Neural crest cell (in vitro differentiated cells): ENCODE measurements around the gene DMWD. TPM values are rescaled to one million over a fixed set of nuclear protein-coding genes. Genes with fewer than 3 reads are reported as not detected.

Experiments
- DNase-seq: peaks from one replicate; pipeline ENCODE4 v3.0.0; 2021; ENCODE audit warnings: low read depth, mixed read lengths, low spot score
- H3K27ac Mint-ChIP-seq: one replicate; pipeline ENCODE4 v1.8.0; 2021; ENCODE audit warnings: mild to moderate bottlenecking, mixed read lengths; ENCODE audit not compliant: unreplicated experiment
- H3K27me3 Mint-ChIP-seq: 2 replicates; pipeline ENCODE4 v1.8.0; 2021; ENCODE audit warnings: low read depth, mild to moderate bottlenecking, mixed read lengths
- H3K36me3 Mint-ChIP-seq: 2 replicates; pipeline ENCODE4 v1.8.0; 2021; ENCODE audit warnings: low read depth, mild to moderate bottlenecking, mixed read lengths
- H3K4me1 Mint-ChIP-seq: 2 replicates; pipeline ENCODE4 v1.8.0; 2021; ENCODE audit warnings: mixed read lengths
- H3K4me3 Mint-ChIP-seq: one replicate; pipeline ENCODE4 v1.8.0; 2021; ENCODE audit warnings: mild to moderate bottlenecking, mixed read lengths
- H3K9me3 Mint-ChIP-seq: 2 replicates; pipeline ENCODE4 v1.8.0; 2021; ENCODE audit warnings: mixed read lengths
- total RNA-seq: library from RNA; stranded (reverse); gene quantifications from 2 replicates; pipeline ENCODE4 v1.2.1, GENCODE V29; 2021
- TF ChIP-seq, protein P1 (sequence below): fragments of 200-600 bp; sonication (generic); conservative IDR thresholded peaks from 2 replicates; pipeline ENCODE4 v1.5.0; 2021; ENCODE audit warnings: antibody characterized with exemption, mild to moderate bottlenecking

The DMWD gene
- total RNA-seq, 1 donor from 2014 or later: 110 TPM

DNA sequence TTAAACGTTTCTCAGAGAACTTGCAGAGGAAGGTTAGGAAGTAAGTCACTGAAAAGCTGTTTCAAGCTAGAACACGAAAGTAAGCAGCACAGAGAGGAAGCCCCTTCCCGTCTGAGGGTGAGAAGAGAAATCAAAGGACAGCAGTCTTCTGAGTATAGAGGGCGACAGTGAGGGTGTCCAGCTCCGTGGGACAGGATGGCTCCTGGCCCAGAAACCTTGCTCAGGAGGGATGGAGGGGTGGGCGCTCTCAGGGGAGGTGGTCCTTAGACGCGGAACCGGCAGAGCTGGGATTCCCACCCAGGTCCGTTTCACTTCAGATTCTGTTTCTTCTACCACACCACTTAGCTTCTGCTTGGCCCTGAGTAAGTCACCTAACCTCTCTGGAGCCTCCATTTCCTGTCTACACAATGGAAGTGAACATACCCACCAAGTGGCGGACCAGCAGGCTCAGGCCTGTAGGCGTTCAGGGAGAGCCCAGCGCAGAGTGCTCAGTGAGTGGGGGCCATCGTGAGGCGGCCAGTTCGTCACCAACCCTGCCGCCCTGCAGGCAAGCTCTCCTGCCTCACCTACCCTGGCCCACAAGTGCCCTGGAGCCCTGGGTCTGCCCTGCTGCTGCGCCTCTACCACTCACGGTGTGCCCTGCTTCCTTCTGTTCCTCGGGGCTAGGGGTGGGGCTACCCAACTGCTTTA is 27.9 kb upstream of the DMWD start:
- Mint-ChIP-seq H3K27me3 (peaks cover 3% of the 10 kb centered on the region), H3K4me1 (peaks cover 11% of the 10 kb centered on the region), H3K4me3 (peak overlapping the region; percentile 49), H3K27ac (no peak overlapping the region), H3K36me3 (peaks cover 10% of the 10 kb centered on the region), H3K9me3 (no peaks in the 10 kb centered on the region)
- no peak for DNase-seq
- TF ChIP-seq, protein P1, sequence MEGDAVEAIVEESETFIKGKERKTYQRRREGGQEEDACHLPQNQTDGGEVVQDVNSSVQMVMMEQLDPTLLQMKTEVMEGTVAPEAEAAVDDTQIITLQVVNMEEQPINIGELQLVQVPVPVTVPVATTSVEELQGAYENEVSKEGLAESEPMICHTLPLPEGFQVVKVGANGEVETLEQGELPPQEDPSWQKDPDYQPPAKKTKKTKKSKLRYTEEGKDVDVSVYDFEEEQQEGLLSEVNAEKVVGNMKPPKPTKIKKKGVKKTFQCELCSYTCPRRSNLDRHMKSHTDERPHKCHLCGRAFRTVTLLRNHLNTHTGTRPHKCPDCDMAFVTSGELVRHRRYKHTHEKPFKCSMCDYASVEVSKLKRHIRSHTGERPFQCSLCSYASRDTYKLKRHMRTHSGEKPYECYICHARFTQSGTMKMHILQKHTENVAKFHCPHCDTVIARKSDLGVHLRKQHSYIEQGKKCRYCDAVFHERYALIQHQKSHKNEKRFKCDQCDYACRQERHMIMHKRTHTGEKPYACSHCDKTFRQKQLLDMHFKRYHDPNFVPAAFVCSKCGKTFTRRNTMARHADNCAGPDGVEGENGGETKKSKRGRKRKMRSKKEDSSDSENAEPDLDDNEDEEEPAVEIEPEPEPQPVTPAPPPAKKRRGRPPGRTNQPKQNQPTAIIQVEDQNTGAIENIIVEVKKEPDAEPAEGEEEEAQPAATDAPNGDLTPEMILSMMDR: no peak

GRCh38 chr19:45819769-45820168 is 27.1 kb upstream of the DMWD start:
- peak overlapping the region; percentile 49 for H3K4me3 Mint-ChIP-seq
- no peak overlapping the region for H3K27ac Mint-ChIP-seq
- H3K4me1 Mint-ChIP-seq: peaks cover 11% of the 10 kb centered on the region
- TF ChIP-seq, protein P1: no peak
- H3K9me3 Mint-ChIP-seq: no peaks in the 10 kb centered on the region
- peaks cover 3% of the 10 kb centered on the region for H3K27me3 Mint-ChIP-seq
- DNase-seq: no peak
- H3K36me3 Mint-ChIP-seq: peaks cover 10% of the 10 kb centered on the region

DNA sequence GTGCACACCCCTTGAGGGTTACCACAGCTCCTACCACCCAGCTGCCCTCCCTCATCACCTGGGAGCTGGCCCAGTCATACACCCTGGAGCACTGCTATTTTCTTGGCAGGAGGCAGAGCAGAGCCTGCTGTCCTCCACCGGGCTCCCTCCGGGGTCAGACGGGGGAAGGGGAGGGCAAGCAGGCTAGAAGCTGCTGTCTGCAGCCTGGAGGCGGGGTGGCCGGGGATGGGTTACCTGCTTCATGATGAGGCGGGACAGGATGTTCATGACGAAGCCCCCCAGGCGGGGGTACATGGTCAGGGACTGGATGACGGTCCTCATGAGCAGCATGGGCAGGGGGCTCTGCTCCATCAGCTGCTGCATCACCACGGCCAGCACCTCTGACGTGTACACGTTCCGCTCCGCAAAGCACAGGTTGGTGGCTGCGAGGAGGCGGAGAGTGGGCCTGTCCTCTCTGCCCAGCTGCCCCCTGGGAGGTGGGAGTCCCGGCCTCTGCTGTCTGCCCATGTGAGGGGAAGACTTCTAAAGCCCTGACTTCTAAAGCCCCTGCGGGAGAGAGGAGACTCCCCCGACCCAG is 25.2 kb upstream of the DMWD start:
- no peak for DNase-seq
- H3K4me1 Mint-ChIP-seq: peaks cover 11% of the 10 kb centered on the region
- peak overlapping the region; percentile 92 for H3K4me3 Mint-ChIP-seq
- H3K27me3 Mint-ChIP-seq: peaks cover 3% of the 10 kb centered on the region
- TF ChIP-seq, protein P1: no peak
- no peaks in the 10 kb centered on the region for H3K9me3 Mint-ChIP-seq
- peaks cover 6% of the 10 kb centered on the region for H3K36me3 Mint-ChIP-seq
- H3K27ac Mint-ChIP-seq: no peak overlapping the region

GRCh38 chr19:45817010-45817724 is 24.5 kb upstream of the DMWD start:
- Mint-ChIP-seq H3K27ac (peak overlapping the region; percentile 12), H3K4me1 (peaks cover 11% of the 10 kb centered on the region), H3K27me3 (peaks cover 3% of the 10 kb centered on the region), H3K4me3 (peak overlapping the region; percentile 92), H3K36me3 (peaks cover 6% of the 10 kb centered on the region), H3K9me3 (no peaks in the 10 kb centered on the region)
- peak; percentile 100 for DNase-seq
- TF ChIP-seq, protein P1: peak; percentile 96

- TF ChIP-seq, protein P1: no peak
- no peak for DNase-seq
- no peaks in the 10 kb centered on the region for H3K9me3 Mint-ChIP-seq
- H3K36me3 Mint-ChIP-seq: peaks cover 6% of the 10 kb centered on the region
- peak overlapping the region; percentile 12 for H3K27ac Mint-ChIP-seq
- peaks cover 3% of the 10 kb centered on the region for H3K27me3 Mint-ChIP-seq
- H3K4me3 Mint-ChIP-seq: peak overlapping the region; percentile 92
- peaks cover 11% of the 10 kb centered on the region for H3K4me1 Mint-ChIP-seq
These were observed 23.8 kb upstream of the DMWD start for GRCh38 chr19:45816236-45817009.
